ENCODE results near the gene NDUFB2.
A peak's percentile ranks its signal among the peaks of the same experiment; 100 is the strongest.

The NDUFB2 gene

DNA sequence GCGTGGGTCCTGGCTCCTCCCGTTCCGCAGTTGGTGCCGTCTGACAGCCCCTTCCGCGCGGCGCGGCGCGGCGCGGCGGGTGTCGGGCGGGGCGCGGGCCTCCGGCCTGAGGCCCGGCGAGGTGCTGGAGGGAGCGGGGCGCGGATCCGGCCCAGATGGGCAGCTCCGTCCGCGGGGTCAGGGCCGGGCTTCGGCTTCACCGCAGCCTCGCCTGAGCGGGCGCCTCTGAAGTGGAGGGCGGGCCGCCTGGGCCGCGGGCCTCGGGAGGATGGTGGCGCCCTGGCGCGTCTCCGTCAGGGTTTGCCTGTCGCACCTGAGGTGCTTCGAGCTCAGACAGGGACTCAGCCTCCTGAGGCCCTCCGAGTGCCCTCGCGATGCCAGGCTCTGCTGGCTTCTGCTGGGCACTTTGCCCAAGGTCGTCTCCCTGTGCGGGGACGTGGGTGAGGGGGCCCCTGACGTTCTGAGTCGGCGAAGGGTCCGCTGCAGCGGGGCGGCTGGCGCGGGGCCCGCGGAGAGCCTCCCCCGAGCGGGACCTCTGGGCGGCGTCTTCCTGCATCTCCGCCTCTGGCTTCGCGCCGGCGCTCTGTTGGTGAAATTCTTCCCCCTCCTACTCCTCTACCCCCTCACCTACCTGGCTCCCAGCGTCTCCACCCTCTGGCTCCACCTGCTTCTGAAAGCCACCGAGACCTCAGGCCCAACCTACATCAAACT is 23.3 kb upstream of the NDUFB2 start (continued):
- TF ChIP-seq, protein P1, sequence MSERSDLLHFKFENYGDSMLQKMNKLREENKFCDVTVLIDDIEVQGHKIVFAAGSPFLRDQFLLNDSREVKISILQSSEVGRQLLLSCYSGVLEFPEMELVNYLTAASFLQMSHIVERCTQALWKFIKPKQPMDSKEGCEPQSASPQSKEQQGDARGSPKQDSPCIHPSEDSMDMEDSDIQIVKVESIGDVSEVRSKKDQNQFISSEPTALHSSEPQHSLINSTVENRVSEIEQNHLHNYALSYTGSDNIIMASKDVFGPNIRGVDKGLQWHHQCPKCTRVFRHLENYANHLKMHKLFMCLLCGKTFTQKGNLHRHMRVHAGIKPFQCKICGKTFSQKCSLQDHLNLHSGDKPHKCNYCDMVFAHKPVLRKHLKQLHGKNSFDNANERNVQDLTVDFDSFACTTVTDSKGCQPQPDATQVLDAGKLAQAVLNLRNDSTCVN (tag by site-specific recombination; optimal IDR thresholded peaks at IDR 0.05), result peak; percentile 93
- TF ChIP-seq, protein P2, sequence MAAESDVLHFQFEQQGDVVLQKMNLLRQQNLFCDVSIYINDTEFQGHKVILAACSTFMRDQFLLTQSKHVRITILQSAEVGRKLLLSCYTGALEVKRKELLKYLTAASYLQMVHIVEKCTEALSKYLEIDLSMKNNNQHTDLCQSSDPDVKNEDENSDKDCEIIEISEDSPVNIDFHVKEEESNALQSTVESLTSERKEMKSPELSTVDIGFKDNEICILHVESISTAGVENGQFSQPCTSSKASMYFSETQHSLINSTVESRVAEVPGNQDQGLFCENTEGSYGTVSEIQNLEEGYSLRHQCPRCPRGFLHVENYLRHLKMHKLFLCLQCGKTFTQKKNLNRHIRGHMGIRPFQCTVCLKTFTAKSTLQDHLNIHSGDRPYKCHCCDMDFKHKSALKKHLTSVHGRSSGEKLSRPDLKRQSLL (tag by site-specific recombination; IDR thresholded peaks at IDR 0.05), result peak; percentile 8; the same call in 1 of the 2 replicates
- TF ChIP-seq ZFHX2 (tag by site-specific recombination; conservative IDR thresholded peaks at IDR 0.05), result peak; percentile 86
- peak; percentile 60; the same call in 1 of the 2 replicates for TF ChIP-seq REPIN1 (tag by site-specific recombination; IDR thresholded peaks at IDR 0.05; ENCODE audit: low read depth)
- TF ChIP-seq KLF1 (tag by site-specific recombination; IDR thresholded peaks at IDR 0.05), result peak; percentile 63
- peak; percentile 83; the same call in 1 of the 2 replicates for TF ChIP-seq GLI4 (tag by site-specific recombination; IDR thresholded peaks at IDR 0.05)
- no peak for TF ChIP-seq HOXD13 (CRISPR knock-in tag; IDR thresholded peaks at IDR 0.05; ENCODE audit: borderline replicate concordance)
- 0 out of 2 replicates have a peak, but pooled peaks have one; percentile 21 for TF ChIP-seq ZNF660 (tag by site-specific recombination; IDR thresholded peaks at IDR 0.05)
- TF ChIP-seq ZBTB20 (tag by site-specific recombination; IDR thresholded peaks at IDR 0.05), result peak; percentile 94
- peak; percentile 50; the same call in 1 of the 2 replicates for TF ChIP-seq TRIM28 (IDR thresholded peaks at IDR 0.05; ENCODE audit: borderline replicate concordance, low read length)
- no peak for TF ChIP-seq ZNF350 (tag by site-specific recombination; IDR thresholded peaks at IDR 0.05)
- no peak for TF ChIP-seq GFI1B (tag by site-specific recombination; IDR thresholded peaks at IDR 0.05)
- no peak for TF ChIP-seq ZNF747 (tag by site-specific recombination; IDR thresholded peaks at IDR 0.05)
- TF ChIP-seq ZNF610 (tag by site-specific recombination; IDR thresholded peaks at IDR 0.05; ENCODE audit: borderline replicate concordance), result no peak; the same call in 1 of the 2 replicates
- TF ChIP-seq, protein P3, sequence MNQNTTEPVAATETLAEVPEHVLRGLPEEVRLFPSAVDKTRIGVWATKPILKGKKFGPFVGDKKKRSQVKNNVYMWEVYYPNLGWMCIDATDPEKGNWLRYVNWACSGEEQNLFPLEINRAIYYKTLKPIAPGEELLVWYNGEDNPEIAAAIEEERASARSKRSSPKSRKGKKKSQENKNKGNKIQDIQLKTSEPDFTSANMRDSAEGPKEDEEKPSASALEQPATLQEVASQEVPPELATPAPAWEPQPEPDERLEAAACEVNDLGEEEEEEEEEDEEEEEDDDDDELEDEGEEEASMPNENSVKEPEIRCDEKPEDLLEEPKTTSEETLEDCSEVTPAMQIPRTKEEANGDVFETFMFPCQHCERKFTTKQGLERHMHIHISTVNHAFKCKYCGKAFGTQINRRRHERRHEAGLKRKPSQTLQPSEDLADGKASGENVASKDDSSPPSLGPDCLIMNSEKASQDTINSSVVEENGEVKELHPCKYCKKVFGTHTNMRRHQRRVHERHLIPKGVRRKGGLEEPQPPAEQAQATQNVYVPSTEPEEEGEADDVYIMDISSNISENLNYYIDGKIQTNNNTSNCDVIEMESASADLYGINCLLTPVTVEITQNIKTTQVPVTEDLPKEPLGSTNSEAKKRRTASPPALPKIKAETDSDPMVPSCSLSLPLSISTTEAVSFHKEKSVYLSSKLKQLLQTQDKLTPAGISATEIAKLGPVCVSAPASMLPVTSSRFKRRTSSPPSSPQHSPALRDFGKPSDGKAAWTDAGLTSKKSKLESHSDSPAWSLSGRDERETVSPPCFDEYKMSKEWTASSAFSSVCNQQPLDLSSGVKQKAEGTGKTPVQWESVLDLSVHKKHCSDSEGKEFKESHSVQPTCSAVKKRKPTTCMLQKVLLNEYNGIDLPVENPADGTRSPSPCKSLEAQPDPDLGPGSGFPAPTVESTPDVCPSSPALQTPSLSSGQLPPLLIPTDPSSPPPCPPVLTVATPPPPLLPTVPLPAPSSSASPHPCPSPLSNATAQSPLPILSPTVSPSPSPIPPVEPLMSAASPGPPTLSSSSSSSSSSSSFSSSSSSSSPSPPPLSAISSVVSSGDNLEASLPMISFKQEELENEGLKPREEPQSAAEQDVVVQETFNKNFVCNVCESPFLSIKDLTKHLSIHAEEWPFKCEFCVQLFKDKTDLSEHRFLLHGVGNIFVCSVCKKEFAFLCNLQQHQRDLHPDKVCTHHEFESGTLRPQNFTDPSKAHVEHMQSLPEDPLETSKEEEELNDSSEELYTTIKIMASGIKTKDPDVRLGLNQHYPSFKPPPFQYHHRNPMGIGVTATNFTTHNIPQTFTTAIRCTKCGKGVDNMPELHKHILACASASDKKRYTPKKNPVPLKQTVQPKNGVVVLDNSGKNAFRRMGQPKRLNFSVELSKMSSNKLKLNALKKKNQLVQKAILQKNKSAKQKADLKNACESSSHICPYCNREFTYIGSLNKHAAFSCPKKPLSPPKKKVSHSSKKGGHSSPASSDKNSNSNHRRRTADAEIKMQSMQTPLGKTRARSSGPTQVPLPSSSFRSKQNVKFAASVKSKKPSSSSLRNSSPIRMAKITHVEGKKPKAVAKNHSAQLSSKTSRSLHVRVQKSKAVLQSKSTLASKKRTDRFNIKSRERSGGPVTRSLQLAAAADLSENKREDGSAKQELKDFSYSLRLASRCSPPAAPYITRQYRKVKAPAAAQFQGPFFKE (tag by site-specific recombination; IDR thresholded peaks at IDR 0.05; ENCODE audit: borderline replicate concordance), result no peak
- 0 out of 2 replicates have a peak, but pooled peaks have one; percentile 48 for TF ChIP-seq ZNF792 (tag by site-specific recombination; IDR thresholded peaks at IDR 0.05)
- no peak for TF ChIP-seq ZNF548 (tag by site-specific recombination; IDR thresholded peaks at IDR 0.05)
- TF ChIP-seq ZNF24 (tag by site-specific recombination; IDR thresholded peaks at IDR 0.05), result 0 out of 2 replicates have a peak, but pooled peaks have one; percentile 19
- no peak for TF ChIP-seq ZNF571 (tag by site-specific recombination; IDR thresholded peaks at IDR 0.05)
- no peak for TF ChIP-seq MZF1 (tag by site-specific recombination; IDR thresholded peaks at IDR 0.05; ENCODE audit: borderline replicate concordance)
- no peak for TF ChIP-seq ZNF121 (tag by site-specific recombination; IDR thresholded peaks at IDR 0.05)
- TF ChIP-seq ZNF658 (tag by site-specific recombination; IDR thresholded peaks at IDR 0.05), result no peak
- TF ChIP-seq, protein P4, sequence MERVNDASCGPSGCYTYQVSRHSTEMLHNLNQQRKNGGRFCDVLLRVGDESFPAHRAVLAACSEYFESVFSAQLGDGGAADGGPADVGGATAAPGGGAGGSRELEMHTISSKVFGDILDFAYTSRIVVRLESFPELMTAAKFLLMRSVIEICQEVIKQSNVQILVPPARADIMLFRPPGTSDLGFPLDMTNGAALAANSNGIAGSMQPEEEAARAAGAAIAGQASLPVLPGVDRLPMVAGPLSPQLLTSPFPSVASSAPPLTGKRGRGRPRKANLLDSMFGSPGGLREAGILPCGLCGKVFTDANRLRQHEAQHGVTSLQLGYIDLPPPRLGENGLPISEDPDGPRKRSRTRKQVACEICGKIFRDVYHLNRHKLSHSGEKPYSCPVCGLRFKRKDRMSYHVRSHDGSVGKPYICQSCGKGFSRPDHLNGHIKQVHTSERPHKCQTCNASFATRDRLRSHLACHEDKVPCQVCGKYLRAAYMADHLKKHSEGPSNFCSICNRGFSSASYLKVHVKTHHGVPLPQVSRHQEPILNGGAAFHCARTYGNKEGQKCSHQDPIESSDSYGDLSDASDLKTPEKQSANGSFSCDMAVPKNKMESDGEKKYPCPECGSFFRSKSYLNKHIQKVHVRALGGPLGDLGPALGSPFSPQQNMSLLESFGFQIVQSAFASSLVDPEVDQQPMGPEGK (tag by site-specific recombination; IDR thresholded peaks at IDR 0.05), result peak; percentile 93
- TF ChIP-seq, protein P5, sequence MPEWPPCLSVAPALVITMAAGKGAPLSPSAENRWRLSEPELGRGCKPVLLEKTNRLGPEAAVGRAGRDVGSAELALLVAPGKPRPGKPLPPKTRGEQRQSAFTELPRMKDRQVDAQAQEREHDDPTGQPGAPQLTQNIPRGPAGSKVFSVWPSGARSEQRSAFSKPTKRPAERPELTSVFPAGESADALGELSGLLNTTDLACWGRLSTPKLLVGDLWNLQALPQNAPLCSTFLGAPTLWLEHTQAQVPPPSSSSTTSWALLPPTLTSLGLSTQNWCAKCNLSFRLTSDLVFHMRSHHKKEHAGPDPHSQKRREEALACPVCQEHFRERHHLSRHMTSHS (tag by site-specific recombination; IDR thresholded peaks at IDR 0.05), result no peak
- no peak for TF ChIP-seq ZNF514 (tag by site-specific recombination; IDR thresholded peaks at IDR 0.05)
- no peak for TF ChIP-seq ZNF433 (tag by site-specific recombination; IDR thresholded peaks at IDR 0.05; ENCODE audit: low read depth)
- TF ChIP-seq SP3 (tag by site-specific recombination; IDR thresholded peaks at IDR 0.05), result peak; percentile 79
- TF ChIP-seq ZNF404 (tag by site-specific recombination; IDR thresholded peaks at IDR 0.05), result no peak
- TF ChIP-seq ZNF785 (tag by site-specific recombination; IDR thresholded peaks at IDR 0.05), result no peak
